ENCODE results near the gene MYO7A. TPM values are rescaled to one million over a fixed set of nuclear protein-coding genes. Genes with fewer than 3 reads are reported as not detected.

MYO7A gene
- total and polyA plus RNA-seq, 2 donors (not counting 1 experiment from before 2014, with no cell fraction given) = 0.03 to 0.07 TPM

DNA sequence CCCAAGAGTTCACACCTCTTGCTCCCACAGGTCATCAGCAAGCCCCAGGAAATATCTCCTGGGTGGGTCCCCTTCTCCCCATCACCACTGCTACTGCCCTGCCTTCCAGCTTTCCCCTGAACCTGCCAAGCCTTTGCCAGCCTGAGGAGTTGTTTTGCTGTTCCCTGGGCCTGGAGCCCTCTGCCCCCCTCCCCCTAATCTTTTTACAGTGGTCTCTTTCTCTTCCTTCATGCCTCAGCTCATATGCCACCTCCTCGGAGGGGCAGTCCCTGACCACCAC is 18.9 kb downstream of the MYO7A start:
- Histone ChIP-seq H3K4me2 (replicated peaks; ENCODE audit: low read depth, low read length, poor library complexity, severe bottlenecking) (no peak overlapping the region), H3K9ac (ENCODE audit: low read length) (no peak overlapping the region), H4K20me1 (ENCODE audit: control insufficient read depth, insufficient read depth, low read length, poor library complexity, severe bottlenecking) (no peaks in the 10 kb centered on the region), H3K27ac (ENCODE audit: low read length in 2 of 2) (no peak overlapping the region), H3K79me2 (ENCODE audit: control insufficient read depth, insufficient read depth, low read length) (no peaks in the 10 kb centered on the region), H2AFZ (ENCODE audit: insufficient read depth, low read depth, low read length, poor library complexity, severe bottlenecking) (no peak overlapping the region), H3K9me3 (ENCODE audit: control extremely low read depth in 1 of 3, control insufficient read depth in 2 of 3, insufficient read depth in 1 of 3, low read length in 2 of 3) (no peaks in the 10 kb centered on the region), H3K4me1 (ENCODE audit: control insufficient read depth in 2 of 2, insufficient read depth in 2 of 2, low read length in 2 of 2) (peaks cover 0 to 11% of the 10 kb centered on the region in 2 donors), H3K4me3 (ENCODE audit: control extremely low read depth in 1 of 5, extremely low read depth in 1 of 5, insufficient read depth in 1 of 5, low read depth in 2 of 5, low read length in 4 of 5) (no peak overlapping the region), H3K36me3 (replicated peaks in 1 of 2; ENCODE audit: control extremely low read depth in 1 of 2, control insufficient read depth in 1 of 2, extremely low read depth in 1 of 2, insufficient read depth in 2 of 2, low read length in 1 of 2) (no peaks in the 10 kb centered on the region), H3K27me3 (replicated peaks in 1 of 4; ENCODE audit: control extremely low read depth in 1 of 4, control insufficient read depth in 3 of 4, insufficient read depth in 4 of 4, low read length in 3 of 4) (peaks cover 0 to 11% (median 3%) of the 10 kb centered on the region in 4 experiments)
- POLR2A ChIA-PET = no interaction called here
- CTCF ChIA-PET = interaction anchor here (0.9 to 3.4 kb wide), 2 partner anchors 20 to 55 kb away, joined by 3 to 14 read pairs; partner anchors contain the start of gene MYO7A
- TF ChIP-seq EZH2 (IDR thresholded peaks at IDR 0.05; ENCODE audit: borderline replicate concordance, insufficient read depth, low read depth, low read length, poor library complexity, severe bottlenecking) (no peak), CTCF (IDR thresholded peaks at IDR 0.05) (no peak)
- H3K27me3 Mint-ChIP-seq = peaks cover 12% of the 10 kb centered on the region
- H3K9me3 Mint-ChIP-seq (ENCODE audit: insufficient read depth) = no peaks in the 10 kb centered on the region
- intact Hi-C loops (cut with micrococcal nuclease) = no loop called here
- H3K4me1 Mint-ChIP-seq = peaks cover 7% of the 10 kb centered on the region
- peak overlapping the region; percentile 43 for H3K4me3 Mint-ChIP-seq
- 80% methylated on average over 1 of the region's 1 CpG for WGBS (ENCODE audit: insufficient coverage)
- no peak overlapping the region for H3K27ac Mint-ChIP-seq
- no peak for ATAC-seq (ENCODE audit: low read depth)
- DNase-seq = no peak

DNA sequence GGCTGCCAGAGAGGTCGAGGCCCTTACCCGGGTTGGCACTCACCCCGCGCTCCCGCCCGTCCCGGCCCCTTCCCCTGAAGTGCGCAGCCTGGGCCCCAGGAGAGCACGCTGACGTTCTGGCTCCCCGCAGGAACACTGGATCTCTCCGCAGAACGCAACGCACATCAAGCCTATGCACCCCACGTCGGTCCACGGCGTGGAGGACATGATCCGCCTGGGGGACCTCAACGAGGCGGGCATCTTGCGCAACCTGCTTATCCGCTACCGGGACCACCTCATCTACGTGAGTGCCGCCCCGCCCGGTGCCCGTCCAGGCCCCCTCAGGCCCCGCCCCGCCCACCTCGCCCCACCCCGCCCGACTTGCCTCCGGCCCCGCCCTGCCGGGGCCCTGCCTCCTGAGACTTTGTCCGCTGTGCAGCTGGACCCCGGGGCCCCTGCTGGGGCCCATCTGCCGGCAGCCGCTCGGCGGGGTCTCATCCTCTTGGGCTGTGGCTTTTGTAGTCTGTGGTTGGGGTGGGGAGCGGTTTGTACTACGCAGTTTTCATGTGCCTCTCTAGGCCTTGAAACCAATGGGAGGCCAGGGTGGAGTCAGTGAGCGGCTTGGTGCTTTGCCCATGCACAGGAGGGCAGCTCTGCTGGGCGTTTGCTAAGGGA is 19.7 kb downstream of the MYO7A start:
- intact Hi-C loops (cut with micrococcal nuclease) = no loop called here
- DNase-seq (peak; percentile 31), ATAC-seq (ENCODE audit: low read depth) (peak; percentile 60)
- Mint-ChIP-seq H3K4me3 (peak overlapping the region; percentile 83), H3K4me1 (peaks cover 7% of the 10 kb centered on the region), H3K27me3 (peaks cover 16% of the 10 kb centered on the region), H3K9me3 (ENCODE audit: insufficient read depth) (no peaks in the 10 kb centered on the region), H3K27ac (no peak overlapping the region)
- peak overlapping the region in 2 of 5 experiments; percentile 20 to 31 for H3K4me3 ChIP-seq (ENCODE audit: control extremely low read depth in 1 of 5, extremely low read depth in 1 of 5, insufficient read depth in 1 of 5, low read depth in 2 of 5, low read length in 4 of 5)
- H3K79me2 ChIP-seq (ENCODE audit: control insufficient read depth, insufficient read depth, low read length) = no peaks in the 10 kb centered on the region
- H3K27ac ChIP-seq (ENCODE audit: low read length in 2 of 2) = no peak overlapping the region
- peaks cover 0 to 10% of the 10 kb centered on the region in 2 donors for H3K4me1 ChIP-seq (ENCODE audit: control insufficient read depth in 2 of 2, insufficient read depth in 2 of 2, low read length in 2 of 2)
- H3K36me3 ChIP-seq (replicated peaks in 1 of 2; ENCODE audit: control extremely low read depth in 1 of 2, control insufficient read depth in 1 of 2, extremely low read depth in 1 of 2, insufficient read depth in 2 of 2, low read length in 1 of 2) = no peaks in the 10 kb centered on the region
- WGBS (ENCODE audit: insufficient coverage) = 25% methylated on average over 38 of the region's 47 CpGs
- ChIA-PET POLR2A (no interaction called here), CTCF (interaction anchor here (0.9 to 3.4 kb wide), 2 partner anchors 21 to 56 kb away, joined by 3 to 14 read pairs; partner anchors contain the start of gene MYO7A)
- H3K9ac ChIP-seq (ENCODE audit: low read length) = no peak overlapping the region
- peaks cover 0 to 11% (median 3%) of the 10 kb centered on the region in 4 experiments for H3K27me3 ChIP-seq (replicated peaks in 1 of 4; ENCODE audit: control extremely low read depth in 1 of 4, control insufficient read depth in 3 of 4, insufficient read depth in 4 of 4, low read length in 3 of 4)
- no peaks in the 10 kb centered on the region for H4K20me1 ChIP-seq (ENCODE audit: control insufficient read depth, insufficient read depth, low read length, poor library complexity, severe bottlenecking)
- peak overlapping the region; percentile 73 for H2AFZ ChIP-seq (ENCODE audit: insufficient read depth, low read depth, low read length, poor library complexity, severe bottlenecking)
- TF ChIP-seq EZH2 (IDR thresholded peaks at IDR 0.05; ENCODE audit: borderline replicate concordance, insufficient read depth, low read depth, low read length, poor library complexity, severe bottlenecking) = no peak
- no peak for TF ChIP-seq CTCF (IDR thresholded peaks at IDR 0.05)
- no peaks in the 10 kb centered on the region for H3K9me3 ChIP-seq (ENCODE audit: control extremely low read depth in 1 of 3, control insufficient read depth in 2 of 3, insufficient read depth in 1 of 3, low read length in 2 of 3)
- peak overlapping the region; percentile 63 for H3K4me2 ChIP-seq (replicated peaks; ENCODE audit: low read depth, low read length, poor library complexity, severe bottlenecking)
